Measurements from ENCODE around the gene LY6G5B. TPM values are rescaled to one million over a fixed set of nuclear protein-coding genes. Genes with fewer than 3 reads are reported as not detected.

The LY6G5B gene
- total and polyA plus RNA-seq, 2 donors from 2014 or later: 2.5 to 15.1 TPM

GRCh38 chr6:31676322-31676903, 6.6 kb downstream of the LY6G5B start:
- H3K27ac ChIP-seq (ENCODE audit: low read depth in 2 of 2, low read length in 2 of 2): no peak overlapping the region
- H3K9me3 ChIP-seq (ENCODE audit: control insufficient read depth in 2 of 3, insufficient read depth in 1 of 3, low read length in 3 of 3): no peaks in the 10 kb centered on the region
- peaks cover 0 to 10% (median 0%) of the 10 kb centered on the region in 3 donors for H3K36me3 ChIP-seq (ENCODE audit: control insufficient read depth in 2 of 3, insufficient read depth in 3 of 3, low read length in 3 of 3)
- intact Hi-C loops (cut with DNase I): no loop called here
- H3K27me3 ChIP-seq (ENCODE audit: control insufficient read depth, insufficient read depth, low read length): no peaks in the 10 kb centered on the region
- DNase-seq: no peak
- no peak for TF ChIP-seq CTCF (IDR thresholded peaks at IDR 0.05; ENCODE audit: borderline replicate concordance, extremely low read depth, insufficient read depth)
- FAIRE-seq: no peak
- H3K4me3 ChIP-seq (ENCODE audit: low read length in 3 of 3): no peak overlapping the region
- H3K9ac ChIP-seq (ENCODE audit: low read length in 3 of 3): no peak overlapping the region
- H3K4me1 ChIP-seq (ENCODE audit: control insufficient read depth in 2 of 3, insufficient read depth in 2 of 3, low read depth in 1 of 3, low read length in 3 of 3): peaks cover 0 to 6% (median 3%) of the 10 kb centered on the region in 3 donors

DNA sequence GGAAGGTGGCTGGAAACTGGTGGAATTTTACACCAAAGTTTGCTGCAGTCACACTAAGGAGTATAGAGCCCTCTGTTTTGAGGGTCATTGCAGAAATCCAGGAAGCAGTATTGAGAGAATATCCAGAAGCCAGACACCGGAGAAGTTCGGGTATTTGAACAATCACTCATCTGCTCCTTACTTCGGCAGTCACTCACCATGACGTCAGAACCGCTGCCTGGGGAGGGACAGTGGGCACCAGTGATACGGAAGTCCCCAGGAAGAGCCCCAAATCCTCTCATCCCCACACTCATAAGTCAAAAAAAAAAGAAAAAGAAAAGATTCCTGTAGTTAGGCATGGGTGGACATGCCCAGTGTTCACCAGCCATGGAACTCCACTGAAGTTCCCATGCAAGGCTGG, 7.1 kb downstream of the LY6G5B start:
- intact Hi-C loops (cut with DNase I): no loop called here
- no peak for DNase-seq
- H3K27me3 ChIP-seq (ENCODE audit: control insufficient read depth, insufficient read depth, low read length): no peaks in the 10 kb centered on the region
- H3K9ac ChIP-seq (ENCODE audit: low read length in 3 of 3): no peak overlapping the region
- no peaks in the 10 kb centered on the region for H3K9me3 ChIP-seq (ENCODE audit: control insufficient read depth in 2 of 3, insufficient read depth in 1 of 3, low read length in 3 of 3)
- peaks cover 3 to 6% (median 4%) of the 10 kb centered on the region in 3 donors for H3K4me1 ChIP-seq (ENCODE audit: control insufficient read depth in 2 of 3, insufficient read depth in 2 of 3, low read depth in 1 of 3, low read length in 3 of 3)
- no peak for FAIRE-seq
- H3K27ac ChIP-seq (ENCODE audit: low read depth in 2 of 2, low read length in 2 of 2): no peak overlapping the region
- no peak for TF ChIP-seq CTCF (IDR thresholded peaks at IDR 0.05; ENCODE audit: borderline replicate concordance, extremely low read depth, insufficient read depth)
- H3K4me3 ChIP-seq (ENCODE audit: low read length in 3 of 3): no peak overlapping the region
- H3K36me3 ChIP-seq (ENCODE audit: control insufficient read depth in 2 of 3, insufficient read depth in 3 of 3, low read length in 3 of 3): peaks cover 0 to 6% (median 0%) of the 10 kb centered on the region in 3 donors

GRCh38 chr6:31677955-31678354, 8.2 kb downstream of the LY6G5B start:
- FAIRE-seq (no peak), DNase-seq (no peak)
- Histone ChIP-seq H3K4me3 (ENCODE audit: low read length in 3 of 3) (no peak overlapping the region), H3K4me1 (ENCODE audit: control insufficient read depth in 2 of 3, insufficient read depth in 2 of 3, low read depth in 1 of 3, low read length in 3 of 3) (peaks cover 3 to 6% (median 4%) of the 10 kb centered on the region in 3 donors), H3K36me3 (ENCODE audit: control insufficient read depth in 2 of 3, insufficient read depth in 3 of 3, low read length in 3 of 3) (peaks cover 0 to 2% (median 0%) of the 10 kb centered on the region in 3 donors), H3K9ac (ENCODE audit: low read length in 3 of 3) (no peak overlapping the region), H3K27me3 (ENCODE audit: control insufficient read depth, insufficient read depth, low read length) (no peaks in the 10 kb centered on the region), H3K27ac (ENCODE audit: low read depth in 2 of 2, low read length in 2 of 2) (no peak overlapping the region), H3K9me3 (ENCODE audit: control insufficient read depth in 2 of 3, insufficient read depth in 1 of 3, low read length in 3 of 3) (no peaks in the 10 kb centered on the region)
- no peak for TF ChIP-seq CTCF (IDR thresholded peaks at IDR 0.05; ENCODE audit: borderline replicate concordance, extremely low read depth, insufficient read depth)
- intact Hi-C loops (cut with DNase I): no loop called here
